Thyroid gland (tissue), 4 donors: ENCODE data around the gene TOM1.

Source experiments
- POLR2A ChIP-seq, 2 donors: fragments of 450-650 bp; IDR thresholded peaks; one replicate each; pipeline ENCODE4 v1.6.1; 2017; ENCODE audit warnings: antibody characterized with exemption in 2 of 2, mild to moderate bottlenecking in 2 of 2, moderate library complexity in 1 of 2
- TF ChIP-seq, protein P1 (sequence below), 6 experiments: fragments of 200-600 bp in 3 of 6; fragments of 450-650 bp in 3 of 6; sonication (generic) in 3 of 6; IDR thresholded peaks; one replicate each; pipeline ENCODE4 v1.5.1; 2016 to 2019; ENCODE audit warnings: antibody characterized with exemption in 6 of 6, mild to moderate bottlenecking in 2 of 6, inconsistent platforms in 1 of 6, moderate library complexity in 1 of 6

DNA sequence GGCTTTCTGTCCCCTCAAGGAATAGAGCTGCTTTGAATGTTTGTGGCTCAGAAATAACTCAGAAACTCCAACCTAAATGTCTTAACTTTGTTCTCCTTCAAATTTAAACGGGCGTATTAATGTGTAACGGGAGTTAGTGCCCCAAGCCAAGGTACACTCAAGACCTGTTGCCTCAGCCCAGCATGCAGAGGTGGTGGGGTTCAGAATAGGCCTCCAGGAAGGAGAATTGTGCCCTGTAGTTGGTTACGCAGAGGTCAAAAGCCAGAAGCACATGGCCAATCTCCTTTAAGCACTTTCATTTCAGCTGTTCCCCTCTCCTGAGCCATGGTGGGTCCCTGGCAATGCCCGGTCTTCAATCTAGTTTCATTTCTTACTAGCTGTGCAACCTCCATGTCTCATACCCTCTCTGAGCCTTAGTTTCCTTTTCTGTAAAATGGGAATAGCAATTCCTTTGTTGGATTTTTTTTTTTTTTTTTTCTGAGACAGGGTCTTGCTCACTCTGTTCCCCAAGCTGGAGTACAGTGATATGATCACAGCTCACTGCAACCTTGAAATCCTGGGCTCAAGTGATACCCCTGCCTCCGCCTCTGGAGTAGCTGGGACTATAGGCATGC lies 85.4 kb downstream of the TOM1 start:
- TF ChIP-seq, protein P1, sequence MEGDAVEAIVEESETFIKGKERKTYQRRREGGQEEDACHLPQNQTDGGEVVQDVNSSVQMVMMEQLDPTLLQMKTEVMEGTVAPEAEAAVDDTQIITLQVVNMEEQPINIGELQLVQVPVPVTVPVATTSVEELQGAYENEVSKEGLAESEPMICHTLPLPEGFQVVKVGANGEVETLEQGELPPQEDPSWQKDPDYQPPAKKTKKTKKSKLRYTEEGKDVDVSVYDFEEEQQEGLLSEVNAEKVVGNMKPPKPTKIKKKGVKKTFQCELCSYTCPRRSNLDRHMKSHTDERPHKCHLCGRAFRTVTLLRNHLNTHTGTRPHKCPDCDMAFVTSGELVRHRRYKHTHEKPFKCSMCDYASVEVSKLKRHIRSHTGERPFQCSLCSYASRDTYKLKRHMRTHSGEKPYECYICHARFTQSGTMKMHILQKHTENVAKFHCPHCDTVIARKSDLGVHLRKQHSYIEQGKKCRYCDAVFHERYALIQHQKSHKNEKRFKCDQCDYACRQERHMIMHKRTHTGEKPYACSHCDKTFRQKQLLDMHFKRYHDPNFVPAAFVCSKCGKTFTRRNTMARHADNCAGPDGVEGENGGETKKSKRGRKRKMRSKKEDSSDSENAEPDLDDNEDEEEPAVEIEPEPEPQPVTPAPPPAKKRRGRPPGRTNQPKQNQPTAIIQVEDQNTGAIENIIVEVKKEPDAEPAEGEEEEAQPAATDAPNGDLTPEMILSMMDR (IDR thresholded peaks at IDR 0.05), result no peak
- no peak for TF ChIP-seq POLR2A (IDR thresholded peaks at IDR 0.05)
